Stomach (tissue), 4 donors: ENCODE results near the gene SLC37A1.

Experiments
- CTCF ChIP-seq, 7 experiments: fragments of 450-650 bp in 4 of 7; fragments of 200-600 bp in 3 of 7; sonication (generic) in 3 of 7; IDR thresholded peaks; one replicate each; pipeline ENCODE4 v1.5.1; 2016 to 2019; ENCODE audit warnings: antibody characterized with exemption in 7 of 7, control low read depth in 2 of 7, mild to moderate bottlenecking in 1 of 7
- POLR2A ChIP-seq, 4 donors: fragments of 450-650 bp; IDR thresholded peaks; one replicate each; pipeline ENCODE4 v1.6.1; 2016; ENCODE audit warnings: antibody characterized with exemption in 4 of 4, control low read depth in 2 of 4, mild to moderate bottlenecking in 1 of 4, moderate library complexity in 1 of 4

GRCh38 chr21:42539931-42540343, 26.3 kb downstream of the SLC37A1 start:
- TF ChIP-seq CTCF (IDR thresholded peaks at IDR 0.05) = peak in 2 of 7 experiments; percentile 10 to 22
- no peak for TF ChIP-seq POLR2A (IDR thresholded peaks at IDR 0.05)
